Forelimb muscle (tissue), 1 donor: Measurements from ENCODE around the gene CAPZA2. TPM values are rescaled to one million over a fixed set of nuclear protein-coding genes. Genes with fewer than 3 reads are reported as not detected.

Source experiments
- DNase-seq: peaks from one replicate; pipeline ENCODE4 v3.0.0-alpha.2; 2013; ENCODE audit warnings: low read depth
- polyA plus RNA-seq: library from polyadenylated mRNA; unstranded; fragments of 120-200 nt; gene quantifications from one replicate; pipeline ENCODE4 v1.2.1, GENCODE V29; 2013; ENCODE audit not compliant: insufficient read length

Gene CAPZA2
- polyA plus RNA-seq, 1 donor, result 213 TPM

DNA sequence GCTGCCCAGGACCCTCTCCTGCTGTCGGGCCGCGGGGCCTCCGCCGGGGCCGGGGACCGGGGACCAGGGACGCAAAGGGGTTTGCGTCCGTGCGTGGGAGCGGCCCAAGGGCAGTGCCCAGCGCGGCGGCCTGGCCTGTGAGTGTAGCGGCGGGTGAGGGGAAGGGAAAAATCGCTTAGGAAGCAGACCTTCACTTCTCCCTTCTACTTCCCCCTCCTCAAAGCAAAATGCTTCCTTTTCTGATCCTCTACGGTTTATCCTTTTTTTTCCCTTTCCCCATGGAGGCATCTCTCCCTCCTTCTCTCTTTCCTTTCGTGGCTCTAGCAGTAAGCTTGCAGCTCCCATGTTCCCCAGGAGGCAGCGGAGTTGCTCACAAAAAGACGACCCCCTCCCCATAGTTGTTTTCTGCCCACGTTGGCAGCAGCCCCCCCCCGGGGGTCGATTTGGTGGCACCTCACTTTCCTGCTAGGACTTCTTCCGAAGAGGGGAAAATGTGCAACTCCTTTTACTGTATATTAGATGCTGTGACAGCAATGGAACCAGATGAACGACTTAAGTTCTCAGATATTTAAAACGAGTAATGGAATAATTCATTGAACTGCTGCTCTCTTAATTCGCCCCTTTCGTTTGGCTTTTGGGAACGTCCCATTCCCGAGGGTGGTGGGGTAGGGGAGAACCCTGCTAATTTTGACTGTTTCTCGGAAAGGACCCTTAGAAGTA is 724 bp downstream of the CAPZA2 start:
- no peak for DNase-seq

DNA sequence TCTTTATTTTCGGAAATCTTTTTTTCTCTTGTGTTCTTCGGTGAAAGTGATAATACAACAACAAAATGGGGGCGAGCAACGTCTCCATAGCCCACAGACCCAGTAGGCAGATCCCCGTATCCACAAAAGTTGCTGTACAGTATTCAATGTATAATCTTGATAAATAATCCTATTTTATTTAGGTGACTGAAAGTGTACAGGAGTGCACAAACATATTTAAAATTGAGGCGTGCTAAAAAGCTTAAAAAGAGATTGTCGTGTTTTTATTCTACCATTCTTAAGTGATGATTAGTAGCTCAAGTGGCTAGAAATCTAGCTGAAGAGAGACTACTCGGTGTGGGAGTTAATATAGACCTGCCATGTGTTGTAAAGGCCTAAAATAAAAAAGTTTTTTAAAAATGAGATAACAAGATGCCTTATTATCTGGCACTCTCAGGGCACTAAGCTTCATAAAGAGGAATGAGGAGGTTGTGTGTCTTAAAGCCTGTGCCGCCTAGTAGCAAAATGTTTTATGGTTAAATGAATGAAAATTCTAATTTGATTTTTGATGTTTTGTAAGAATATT is 1.6 kb downstream of the CAPZA2 start:
- no peak for DNase-seq

DNA sequence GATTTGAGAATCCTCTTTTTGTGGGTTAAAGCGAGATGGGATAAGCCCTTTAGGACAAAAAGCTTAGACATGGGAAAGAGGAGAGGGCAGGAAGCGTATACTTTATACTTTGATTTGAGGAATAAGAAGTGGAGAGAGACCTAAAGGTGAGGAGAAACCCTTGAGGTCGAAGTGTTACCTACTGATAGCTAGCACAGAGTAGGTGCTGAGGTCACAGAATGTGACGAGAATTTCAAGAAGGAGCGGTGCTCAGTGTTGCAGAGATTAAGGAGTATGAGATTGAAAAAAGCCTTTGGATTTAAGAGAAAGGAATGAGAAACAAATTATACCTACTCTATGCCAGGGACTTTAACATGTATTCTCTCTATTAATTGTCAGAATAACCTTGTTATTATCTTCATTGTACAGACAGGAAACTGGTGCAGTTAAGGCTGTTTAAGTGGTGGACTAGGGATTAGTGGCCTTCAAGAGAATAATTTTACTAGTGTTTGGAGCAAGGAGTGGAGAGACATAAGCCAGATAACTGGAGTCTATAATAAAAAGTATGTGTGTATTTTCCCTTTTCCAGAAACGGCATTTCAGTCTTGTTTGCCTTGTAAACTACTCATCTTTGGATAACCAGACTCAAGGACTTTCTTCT is 8.8 kb downstream of the CAPZA2 start:
- no peak for DNase-seq

DNA sequence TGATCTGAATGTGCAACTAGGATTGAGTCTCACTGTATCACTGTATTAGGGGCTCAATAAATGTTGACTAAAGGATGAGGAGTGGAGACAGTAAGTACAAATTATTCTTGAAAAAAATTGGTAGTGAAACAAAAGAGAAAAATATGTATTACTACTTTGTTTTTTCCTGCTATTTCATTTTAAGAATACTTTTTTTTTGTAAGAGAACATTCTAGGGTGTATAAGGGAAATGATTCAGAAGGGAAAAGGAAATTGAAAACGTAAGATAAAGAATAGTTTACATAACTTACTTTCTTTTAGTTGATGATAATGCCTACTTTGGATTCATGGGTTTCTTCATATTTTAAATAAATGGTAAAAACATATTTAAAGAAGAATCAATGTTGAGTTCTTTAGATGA is 9.6 kb downstream of the CAPZA2 start:
- DNase-seq, result no peak

DNA sequence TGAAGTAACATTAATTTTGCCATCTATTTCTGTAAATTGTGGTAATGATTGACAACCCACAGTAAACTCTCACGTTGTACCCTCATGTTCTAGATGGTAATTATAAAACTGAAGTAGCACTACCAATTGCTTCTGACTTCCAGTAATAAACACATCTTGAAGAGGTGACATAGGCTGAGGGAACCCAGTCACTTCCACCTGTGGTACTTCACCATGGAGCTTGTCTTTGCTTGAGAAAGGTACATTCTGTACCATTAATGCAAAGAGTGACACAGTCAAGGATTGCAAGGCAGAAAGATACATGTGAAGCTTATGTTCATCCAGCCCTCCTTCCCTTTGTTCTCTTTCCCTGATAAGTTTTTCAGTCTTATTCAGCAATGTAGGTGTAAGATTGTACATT is 11.2 kb downstream of the CAPZA2 start:
- DNase-seq, result no peak

DNA sequence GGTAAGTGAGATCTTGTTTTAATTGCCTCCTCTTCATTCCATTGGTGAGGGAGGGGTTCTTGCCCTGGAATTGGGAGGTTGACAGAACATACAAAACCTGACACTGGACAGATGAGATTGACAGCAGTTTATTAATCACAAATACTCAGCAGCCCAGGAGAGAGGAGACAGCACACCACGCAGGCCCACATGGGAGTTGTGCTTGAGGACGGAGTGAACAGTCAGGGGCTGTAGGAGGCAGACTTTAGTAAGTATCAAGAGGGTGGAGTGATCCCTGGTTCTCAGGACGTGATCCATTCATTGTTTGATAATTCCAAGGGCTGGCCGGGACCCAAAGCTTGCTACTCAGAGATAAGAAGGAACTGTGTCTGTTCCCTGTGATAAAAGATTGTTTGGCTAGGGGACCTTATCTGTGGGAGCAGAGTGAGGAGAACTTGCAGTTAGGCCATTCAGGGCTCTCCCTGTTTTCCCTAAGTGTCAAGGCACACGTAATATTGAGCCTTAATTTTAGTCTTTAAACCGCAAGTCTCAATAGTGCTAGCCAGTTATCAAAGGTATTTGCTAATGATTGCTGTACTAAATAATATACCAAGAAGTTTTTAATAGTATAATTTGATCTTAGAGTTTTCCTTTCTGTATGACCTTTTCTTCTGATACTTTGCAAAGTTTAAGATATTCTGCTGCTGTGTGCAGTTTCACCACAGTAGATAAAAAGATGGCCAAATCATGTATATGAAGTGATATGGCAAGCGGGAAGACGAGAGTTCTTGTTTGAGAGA is 14.5 kb downstream of the CAPZA2 start:
- no peak for DNase-seq

DNA sequence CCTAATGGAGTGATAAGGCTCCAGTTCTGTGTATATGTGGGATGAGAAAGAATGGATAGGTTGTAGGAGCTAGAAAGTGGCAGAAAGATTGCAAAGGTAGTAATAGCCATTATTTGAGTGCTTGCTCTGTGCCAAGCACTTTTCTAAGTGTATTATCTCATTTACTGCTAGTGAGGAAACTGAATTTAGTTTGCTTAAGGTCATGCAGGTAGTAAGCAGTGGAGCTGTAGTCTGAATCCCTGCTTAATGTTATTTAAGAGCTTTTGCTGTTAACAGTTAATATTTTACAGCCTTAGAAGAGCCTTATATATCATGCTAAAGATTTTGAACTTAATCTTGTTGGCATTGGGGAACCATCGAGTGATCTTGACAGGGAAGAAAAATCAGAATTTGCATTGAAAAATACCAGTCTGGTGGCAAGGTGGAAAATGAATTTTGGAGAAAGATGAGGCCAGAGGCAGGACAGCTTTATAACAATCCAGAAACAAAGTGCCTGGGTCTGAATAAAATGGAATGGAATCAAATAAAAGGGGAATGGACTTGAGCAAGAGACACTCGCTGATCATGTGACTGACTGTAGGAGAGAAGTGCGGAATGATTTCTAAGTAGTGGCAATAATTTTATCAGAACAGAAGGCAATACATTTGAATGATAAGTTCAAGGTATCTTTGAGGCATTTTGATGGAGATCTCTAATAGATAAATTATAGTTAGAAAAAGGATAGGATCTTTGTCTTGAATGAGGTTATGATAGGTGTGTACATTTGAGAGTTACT is 15.2 kb downstream of the CAPZA2 start:
- no peak for DNase-seq

DNA sequence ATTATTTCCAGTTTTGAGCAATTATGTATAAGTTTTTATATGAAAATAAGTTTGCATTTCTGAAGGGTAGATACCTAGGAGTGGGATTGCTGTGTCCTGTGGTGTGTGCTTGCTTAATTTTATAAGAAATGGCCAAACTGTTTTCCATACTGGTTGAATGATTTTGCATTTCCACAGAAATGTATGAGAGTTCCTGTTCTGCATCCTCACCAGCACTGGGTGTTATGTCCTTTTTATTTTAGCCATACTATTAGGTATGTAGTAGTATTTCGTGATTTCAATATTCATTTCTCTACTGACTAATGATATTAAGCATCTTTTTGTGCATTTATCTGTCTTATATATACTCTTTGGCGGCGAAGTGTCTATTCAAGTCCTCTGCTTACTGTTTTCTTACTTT is 22.3 kb downstream of the CAPZA2 start:
- DNase-seq, result no peak

DNA sequence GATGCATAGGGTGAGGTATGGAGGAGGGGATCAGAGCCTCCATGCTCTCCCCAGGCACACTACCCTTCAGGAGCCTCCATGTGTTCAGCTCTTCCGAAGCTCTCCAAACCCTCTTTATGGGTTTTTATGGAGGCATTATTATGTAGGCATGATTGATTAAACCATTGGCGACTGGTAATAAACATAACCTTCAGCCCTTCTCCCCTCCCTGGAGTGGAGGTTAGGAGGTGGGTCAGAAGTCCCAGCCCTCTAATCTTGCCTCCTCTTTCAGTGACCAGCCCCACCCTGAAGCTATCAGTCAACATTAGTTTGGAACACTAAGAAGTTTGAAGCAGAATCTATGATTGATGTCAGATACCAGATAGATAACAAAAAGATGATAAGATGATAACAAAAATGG is 23.3 kb downstream of the CAPZA2 start:
- no peak for DNase-seq

DNA sequence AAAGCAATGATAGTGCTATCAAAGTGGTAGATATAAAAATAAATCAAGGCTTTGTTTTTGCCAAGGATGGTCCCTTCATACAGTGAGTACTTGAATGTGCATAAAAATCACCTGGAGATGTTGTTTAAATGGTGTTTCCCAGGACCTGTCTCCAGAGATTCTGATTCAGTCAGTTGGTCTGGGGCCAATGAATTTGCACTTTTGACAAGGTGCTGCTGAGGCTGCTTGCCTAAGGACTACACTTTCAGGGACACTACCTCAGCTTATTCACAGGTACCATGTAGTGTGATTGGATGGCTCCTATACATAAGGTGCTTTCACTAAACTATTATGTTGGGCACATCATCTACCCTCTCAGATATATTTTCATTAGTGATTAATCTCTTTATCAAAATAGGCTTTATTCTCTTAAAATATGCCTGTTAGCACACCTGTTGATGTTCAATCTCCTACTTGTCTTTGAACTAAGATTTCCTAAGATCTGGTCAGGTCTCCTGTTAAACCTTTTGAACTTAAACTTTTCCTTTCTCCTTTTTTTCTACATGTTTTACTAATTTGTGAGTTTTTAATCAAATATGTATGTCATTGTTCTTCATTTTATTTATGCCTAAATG is 24.3 kb downstream of the CAPZA2 start:
- no peak for DNase-seq

DNA sequence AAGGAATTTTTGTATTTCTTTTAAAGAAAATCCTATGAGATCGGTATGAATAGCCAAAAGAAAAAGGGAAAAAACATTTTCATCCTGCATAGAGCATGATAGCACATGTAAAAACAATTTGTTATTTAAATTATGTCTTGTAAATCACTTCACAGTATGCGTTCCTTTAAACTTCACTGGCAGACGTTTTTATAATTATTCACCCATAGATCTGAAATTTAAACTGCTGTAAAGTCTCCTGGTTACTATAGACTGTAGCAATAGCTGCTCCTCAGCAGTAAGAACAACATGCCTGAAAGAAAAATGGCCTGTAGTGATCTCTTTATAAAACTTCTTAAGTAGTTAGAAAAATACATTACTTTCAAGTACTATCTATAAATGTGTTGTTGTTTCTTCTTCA is 26.5 kb downstream of the CAPZA2 start:
- no peak for DNase-seq

DNA sequence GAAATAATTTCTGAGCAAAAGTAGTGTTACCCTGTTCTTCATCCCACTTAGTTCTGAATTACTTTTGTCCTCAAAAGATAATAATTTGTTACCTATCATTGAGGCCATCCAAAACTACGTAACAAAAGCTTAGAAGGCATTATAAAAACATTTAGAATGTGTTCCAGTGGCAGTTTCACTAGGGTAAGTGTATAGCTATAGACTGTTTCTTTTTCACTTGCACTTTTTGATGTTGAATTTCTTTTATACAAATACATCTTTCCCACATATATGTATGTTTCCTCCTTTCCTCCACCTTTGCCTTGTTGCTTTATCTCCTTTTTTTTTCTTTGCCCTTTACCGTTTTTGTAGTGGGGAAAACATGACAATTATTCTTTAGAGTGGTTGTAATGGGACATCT is 33.5 kb downstream of the CAPZA2 start:
- DNase-seq, result no peak

DNA sequence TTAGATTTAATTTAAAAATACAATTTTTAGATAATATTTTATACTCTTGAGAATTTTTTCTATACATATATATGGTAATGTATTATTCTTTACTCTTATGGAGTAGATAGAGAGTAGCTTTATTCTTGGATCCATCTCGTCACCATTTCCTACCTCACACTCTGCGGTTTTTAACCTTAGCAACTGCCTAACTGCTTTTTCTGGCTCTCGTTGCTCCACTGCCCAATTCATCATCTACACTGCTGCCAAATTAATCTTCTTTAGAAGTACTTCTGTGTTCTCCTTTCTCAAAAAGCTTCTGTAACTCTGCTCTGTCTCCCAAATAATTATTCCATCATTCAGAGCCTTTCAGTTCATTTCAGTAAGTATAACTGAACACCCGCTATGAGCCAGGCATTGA is 35.3 kb downstream of the CAPZA2 start:
- DNase-seq, result no peak

DNA sequence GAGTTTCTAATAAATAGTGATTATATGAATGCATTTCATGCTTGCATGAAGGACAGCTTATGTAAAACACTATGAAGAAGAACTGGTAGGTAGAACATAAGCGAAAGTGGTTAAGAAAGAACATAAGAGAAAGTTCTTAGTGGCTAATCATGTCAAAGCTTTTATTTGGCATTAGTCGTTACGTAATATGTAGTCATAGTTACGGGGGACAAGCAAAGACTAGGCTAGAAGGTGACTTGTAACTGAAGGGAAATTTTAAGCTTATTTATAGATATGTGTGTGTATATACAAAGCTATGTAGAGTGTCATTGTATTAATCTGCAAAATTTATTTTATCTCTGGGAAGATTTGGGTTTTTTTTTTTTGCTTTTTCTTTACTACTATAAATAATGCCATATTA is 36.9 kb downstream of the CAPZA2 start:
- DNase-seq, result no peak

DNA sequence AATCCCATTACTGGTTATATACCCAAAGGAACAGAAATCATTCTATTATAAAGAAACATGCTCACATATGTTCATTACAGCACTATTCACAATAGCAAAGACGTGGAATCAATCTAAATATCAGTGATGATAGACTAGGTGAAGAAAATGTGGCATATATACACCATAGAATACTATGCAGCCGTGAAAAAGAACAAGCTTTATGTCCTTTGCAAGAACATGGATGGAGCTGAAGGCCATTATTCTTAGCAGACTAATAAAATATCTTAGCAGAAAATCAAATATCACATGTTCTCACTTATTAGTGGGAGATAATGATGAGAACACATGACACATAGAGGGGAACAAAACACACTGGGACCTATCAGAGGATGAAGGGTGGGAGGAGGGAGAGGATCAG is 38.8 kb downstream of the CAPZA2 start:
- no peak for DNase-seq

DNA sequence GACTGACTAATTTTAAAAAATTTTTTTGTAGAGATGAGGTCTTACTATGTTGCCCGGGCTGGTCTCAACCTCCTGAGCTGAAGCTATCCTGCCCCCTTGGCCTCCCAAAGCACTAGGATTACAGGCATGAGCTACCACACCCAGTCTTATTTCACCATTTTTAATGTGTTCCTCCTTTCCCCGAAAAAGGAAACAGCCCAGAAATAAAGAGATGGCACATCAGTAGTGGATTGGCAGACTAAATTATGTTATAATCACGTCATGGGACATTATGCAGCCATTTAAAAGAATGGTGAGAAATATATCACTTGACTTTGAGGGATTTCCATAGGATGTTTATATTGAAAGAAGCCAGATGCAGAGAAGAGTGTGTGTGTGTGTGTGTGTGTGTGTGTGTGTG is 40.5 kb downstream of the CAPZA2 start:
- DNase-seq, result no peak

DNA sequence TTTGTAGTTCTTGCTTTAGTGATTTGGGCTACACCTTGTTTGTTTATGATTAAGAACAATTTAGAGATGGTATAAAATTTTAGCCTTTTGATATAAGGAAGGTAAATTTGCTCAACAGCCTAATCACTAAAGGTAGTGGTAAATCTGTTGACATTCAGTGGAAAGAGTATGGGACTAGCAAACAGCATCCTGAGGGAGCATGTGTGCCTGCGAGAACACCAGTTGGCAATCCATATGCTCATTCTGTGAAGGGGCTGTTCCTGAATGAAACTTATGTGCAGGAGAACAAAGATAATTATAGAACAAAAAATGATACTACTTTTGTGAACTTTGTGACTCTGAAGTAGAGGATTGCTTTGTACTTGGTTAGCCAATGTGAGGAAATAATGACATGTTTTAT is 44.0 kb downstream of the CAPZA2 start:
- no peak for DNase-seq

DNA sequence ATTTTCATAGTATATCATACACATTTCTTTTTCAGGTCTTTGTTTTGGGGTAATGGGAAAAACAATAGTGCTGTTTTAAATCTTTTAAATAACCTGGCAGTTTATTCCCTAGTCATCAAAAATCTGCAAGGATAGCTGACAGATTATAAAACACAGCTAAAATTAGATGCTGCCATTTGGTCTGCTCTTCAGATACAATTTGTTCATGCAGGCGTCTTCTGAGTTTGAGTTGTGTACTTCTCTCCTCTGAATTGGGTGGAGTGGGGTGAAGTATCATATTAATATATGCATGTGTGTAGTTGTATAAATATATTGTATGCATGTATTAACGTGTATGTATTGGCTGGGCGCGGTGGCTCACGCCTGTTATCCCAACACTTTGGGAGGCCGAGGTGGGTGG is 48.0 kb downstream of the CAPZA2 start:
- no peak for DNase-seq

DNA sequence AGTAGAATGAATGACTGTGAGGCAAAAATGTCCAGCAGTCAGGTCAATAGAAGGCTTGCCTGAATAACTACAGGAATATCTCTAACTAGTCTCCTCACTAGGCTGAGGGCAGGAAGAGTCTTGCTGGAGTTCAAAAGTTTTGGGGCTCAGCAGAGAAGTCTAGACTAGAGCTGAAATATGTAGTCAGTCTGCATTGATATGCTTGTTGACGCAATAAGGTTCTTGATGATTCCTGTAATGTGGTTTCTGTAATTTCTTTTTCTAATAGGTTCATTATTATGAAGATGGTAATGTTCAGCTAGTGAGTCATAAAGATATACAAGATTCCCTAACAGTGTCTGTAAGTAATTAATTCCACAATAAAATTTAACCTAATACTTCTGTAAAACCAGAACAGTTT is 49.4 kb downstream of the CAPZA2 start:
- DNase-seq, result no peak

DNA sequence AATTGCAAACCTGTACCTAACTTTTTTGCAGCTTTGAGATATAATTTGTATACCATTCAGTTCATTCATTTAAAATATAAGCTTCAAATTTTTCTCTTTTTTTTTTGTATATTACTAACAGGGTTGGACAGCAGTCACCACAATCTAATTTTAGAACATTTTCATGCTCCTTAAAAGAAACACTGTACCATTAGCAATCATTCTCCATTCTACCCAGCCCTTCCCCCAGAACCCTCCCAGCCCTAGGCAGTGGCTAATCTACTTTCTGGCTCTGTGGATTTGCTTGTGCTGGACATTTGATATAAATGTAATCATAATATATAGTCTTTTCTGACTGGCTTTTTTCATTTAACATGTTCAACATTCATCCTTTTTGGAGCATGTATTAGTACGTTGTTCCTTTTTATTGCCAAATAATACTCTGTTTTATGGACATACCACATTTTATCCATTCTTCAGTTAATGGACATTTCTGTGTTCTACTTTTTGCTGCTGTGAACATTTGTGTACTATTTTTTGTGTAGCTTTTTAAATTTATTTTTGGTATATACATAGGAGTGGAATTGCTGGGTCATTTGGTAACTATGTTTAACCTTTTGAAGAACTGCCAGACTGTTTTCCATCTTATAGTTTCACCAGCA is 50.0 kb downstream of the CAPZA2 start:
- DNase-seq, result no peak

DNA sequence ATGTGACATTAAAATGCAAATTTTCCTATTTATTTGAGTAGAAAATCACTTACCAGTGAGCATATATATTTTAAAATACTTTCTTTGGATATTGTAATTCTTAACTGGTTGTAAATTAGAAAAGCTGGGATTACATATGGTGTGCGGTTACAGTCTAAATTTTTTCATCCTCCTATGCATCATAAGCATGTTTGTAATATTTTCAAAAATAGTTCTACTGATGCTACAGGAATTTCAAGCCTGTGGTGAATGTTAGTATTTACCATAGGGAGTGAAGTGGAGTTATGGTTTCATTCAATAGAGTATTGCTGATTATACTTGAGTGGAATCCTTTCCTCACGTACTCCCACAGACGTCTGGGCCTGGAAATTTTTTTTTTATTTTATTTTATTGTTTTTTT is 56.3 kb downstream of the CAPZA2 start:
- DNase-seq, result no peak
